Stimulated activated naive CD4-positive, alpha-beta T cell (primary cell): ENCODE data around the gene TRIM33.
A peak's percentile ranks its signal among the peaks of the same experiment; 100 is the strongest.

Experiments used
- DNase-seq, 6 experiments: peaks; one replicate each; lab custom pipeline; 2025; lab: John Stamatoyannopoulos, UW

TRIM33 gene

DNA sequence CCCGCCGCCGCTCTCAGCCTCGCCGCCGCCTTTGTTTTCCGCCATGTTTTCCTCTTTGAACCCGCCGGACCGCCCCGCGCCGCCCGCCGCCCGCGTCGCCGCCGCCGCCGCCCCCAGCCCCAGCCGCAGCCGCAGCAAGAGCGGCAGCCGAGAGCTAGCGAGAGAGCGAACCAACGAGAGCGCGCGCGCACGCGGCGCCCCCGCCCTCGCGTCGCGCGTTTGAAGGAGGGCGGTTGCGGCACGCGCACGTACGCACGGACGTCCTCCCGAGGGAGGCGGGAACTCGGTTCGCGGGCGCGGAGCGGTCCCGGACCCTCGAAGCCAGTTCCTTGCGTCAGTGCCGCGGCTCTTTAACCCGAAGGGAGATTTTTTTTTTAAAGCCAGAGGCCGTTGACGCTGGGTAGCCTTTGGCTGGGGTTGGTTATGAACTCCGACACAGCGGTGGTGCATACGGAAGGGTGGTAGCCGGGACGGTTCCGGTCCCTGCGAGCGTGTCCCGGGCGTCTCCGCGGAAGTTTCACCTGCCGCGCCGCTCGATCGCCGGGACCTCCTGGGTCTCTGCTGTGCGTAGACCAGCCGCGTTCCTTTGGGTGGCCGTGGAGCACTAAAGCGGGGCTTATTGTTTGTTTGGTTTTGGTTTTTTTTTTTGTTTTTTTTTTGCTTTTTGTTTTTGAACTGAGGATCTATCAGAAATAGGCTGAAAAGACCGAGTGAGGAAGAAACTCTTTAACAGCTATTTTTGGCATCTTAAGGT is at the start of gene TRIM33:
Gene TRIM33 (minus strand): TSS at position 172 of the 754 bp plus-strand sequence. CDS start 127 bp downstream, at position 45.
- DNase-seq, result peak; percentile 84 to 93 (median 88)

DNA sequence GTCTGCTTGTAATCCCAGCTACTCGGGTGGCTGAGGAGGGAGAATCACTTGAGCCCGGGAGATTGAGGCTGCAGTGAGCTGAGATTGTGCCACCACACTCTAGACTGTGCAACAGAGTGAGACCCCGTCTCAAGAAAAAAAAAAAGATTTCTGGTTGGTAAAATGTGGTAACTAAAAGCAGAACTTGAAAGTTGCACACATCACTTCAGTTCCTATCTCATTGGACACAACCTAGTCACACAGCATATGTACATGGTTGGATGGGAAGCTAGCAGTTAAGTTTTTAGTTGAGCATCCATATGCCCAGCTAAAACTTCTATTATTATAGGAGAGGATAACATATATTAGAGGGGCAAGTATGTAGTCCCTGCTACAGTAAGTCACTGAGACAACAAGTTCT is 48.4 kb upstream of the TRIM33 start:
- no peak for DNase-seq

DNA sequence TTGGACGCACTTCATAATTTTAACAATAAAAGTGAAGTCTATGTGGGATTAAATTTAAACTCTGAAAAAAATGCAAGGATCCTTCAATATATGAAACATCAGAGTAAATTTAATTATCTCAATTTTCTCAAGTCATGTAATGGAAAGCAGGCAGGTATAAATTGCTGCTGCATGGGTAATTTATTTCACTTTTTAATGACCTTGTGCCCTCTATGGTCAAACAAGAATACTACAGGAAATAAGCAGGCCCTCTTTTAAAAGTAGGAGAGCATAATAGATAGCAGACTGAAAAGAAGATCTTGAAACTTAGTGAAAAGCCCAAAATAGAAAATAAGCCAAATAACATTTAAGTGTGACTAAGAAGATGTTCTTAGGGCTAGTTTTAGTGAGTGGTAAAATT is 47.5 kb upstream of the TRIM33 start:
- peak in 2 of 6 experiments; percentile 6 to 11 for DNase-seq

DNA sequence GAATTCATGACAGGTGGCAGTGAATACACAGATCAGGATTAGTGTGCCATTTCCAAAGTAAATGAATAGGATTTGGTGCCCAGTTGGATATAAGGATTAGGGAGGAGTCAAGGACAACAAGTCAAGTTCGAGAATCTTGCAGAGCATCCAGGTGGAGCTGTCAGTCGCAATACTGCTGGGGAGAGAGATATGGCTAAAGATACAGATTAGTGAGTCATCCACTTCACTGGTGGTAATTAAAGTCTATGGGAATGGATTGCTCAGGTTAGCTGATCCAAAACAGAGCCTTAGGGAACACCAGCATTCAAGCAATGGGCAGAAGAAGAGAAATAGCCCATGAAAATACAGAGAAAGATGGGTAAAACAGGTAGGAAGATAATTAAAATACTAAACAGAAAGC is 43.6 kb upstream of the TRIM33 start:
- DNase-seq, result no peak

DNA sequence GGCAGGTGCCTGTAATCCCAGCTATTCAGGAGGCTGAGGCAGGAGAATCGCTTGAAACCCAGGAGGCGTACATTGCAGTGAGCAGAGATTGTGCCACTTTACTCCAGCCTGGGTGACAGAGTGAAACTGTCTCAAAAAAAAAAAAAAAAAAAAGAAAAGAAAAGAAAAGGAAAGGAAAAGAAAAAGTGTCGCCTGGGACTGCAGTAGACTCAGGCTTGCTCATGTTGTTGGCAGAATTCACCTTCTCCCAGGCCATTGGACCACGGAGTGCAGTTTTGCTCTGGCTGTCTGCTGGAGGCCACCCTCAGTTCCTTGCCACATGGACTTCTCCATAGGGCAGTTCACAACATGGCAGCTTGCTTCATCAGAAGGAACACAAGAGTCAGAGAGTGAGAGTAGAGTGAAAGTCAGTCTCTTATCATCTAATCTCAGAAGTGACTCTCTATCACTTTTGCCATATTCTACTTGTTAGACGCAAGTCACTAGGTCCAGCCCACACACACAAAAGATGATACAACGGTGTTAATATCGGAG is 41.2 kb upstream of the TRIM33 start:
- DNase-seq, result no peak

DNA sequence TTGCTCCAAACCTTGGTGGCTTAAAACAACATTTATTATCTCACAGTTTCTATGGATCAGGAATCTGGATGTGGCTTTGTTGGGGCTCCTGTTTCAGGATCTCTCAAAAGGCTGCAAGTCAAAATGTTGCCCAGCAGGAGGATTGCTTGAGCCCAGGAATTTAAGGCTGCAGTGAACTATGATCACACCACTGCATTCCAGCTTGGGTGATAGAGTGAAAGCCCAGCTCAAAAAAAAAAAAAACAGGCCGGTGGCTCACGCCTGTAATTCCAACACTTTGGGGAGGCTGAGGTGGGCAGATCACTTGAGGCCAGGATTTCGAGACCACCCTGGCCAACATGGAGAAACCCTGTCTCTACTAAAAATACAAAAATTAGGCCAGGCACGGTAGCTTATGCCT is 40.4 kb upstream of the TRIM33 start:
- DNase-seq, result no peak

DNA sequence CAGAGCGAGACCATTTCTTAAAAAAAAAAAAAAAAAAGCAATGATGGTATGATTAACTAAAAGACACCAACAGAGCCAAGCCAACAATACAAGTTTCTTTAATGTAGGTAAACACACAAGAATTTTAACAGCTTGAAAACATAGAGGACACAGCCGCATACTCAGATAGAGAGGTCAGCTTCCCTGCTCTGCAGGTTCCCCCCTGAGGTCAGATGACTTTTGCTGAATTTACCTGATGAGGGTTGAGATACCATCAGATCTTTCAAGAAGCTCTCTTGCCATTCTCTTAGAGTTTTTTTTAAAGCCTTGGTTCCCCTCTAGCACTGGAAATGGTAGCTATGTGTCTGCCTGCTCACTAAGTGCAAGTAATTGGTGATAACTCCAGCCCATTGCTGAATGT is 39.3 kb upstream of the TRIM33 start:
- DNase-seq, result no peak

DNA sequence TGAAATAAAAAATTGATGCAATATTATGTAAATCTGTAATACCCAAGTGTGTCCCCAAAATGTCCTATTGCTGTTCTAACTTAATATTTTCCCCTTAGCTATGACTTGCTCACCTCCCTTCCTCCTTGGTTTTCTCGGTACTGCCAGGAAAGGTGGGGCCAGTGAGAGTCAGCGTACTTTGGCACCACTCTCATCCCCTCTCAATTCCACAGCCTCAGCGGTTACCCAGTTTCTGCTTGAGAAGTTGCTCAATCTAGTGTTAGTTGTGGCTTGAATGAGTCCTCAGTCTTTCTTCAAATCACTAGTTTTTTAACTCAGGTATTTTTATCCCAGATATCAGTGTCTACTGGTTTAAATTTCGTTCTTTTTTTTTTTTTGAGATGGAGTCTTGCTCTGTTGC is 38.1 kb upstream of the TRIM33 start:
- no peak for DNase-seq

DNA sequence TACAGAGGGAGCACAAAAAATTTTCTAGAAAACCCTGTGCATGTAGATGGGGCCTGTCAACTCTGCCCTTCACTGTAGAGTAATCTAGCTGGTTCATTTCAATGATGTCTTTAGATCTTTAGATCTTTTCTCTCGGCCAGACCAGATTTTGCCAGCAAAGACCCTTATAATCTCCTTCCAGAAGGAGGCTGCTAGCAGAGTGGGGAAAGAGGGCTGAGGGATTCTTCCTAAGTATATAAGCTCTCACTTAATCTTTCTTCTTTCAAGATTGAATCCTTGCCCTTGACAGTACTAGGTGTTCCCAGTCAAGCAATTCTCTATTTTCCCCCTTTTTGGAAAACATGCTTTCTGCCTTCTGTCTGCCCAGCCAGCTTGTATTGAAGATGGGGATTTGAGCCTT is 36.1 kb upstream of the TRIM33 start:
- no peak for DNase-seq

DNA sequence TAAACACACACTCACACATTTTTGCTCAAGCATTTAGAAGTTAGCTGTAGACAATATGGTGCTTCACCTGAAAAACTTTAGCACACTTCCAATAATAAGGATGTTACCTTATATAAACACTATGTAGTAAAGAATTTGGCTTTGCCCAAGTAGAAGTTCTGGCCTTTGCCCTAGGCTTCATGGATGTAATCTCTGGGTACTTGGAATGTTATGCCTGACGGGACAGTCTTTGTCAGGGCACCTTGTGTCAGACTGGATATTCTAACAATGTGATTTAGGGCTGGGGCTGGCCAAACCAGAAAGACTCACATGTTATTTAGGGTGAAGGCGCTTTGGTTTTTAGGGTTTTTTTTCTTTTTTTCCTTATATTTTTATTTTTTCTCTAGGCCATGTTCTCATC is 34.8 kb upstream of the TRIM33 start:
- no peak for DNase-seq

DNA sequence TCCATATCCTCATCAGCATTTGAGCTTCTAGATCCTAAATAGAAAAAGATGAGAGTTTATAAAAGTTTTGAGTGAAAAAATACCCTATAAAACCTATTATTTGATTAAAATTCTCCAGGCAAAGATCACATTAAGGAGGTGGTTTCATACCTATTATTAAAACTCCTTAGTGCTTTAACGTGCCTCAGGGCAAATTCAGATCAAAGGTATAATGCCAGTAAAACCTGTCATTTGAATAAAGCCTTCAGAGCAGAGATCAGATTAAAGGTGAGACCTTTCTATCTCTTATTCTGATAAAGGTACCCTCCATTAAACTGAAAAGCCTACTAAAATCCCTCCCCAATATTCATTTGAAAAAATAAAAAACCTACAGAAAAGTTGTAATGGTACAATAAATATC is 34.3 kb upstream of the TRIM33 start:
- DNase-seq, result no peak

DNA sequence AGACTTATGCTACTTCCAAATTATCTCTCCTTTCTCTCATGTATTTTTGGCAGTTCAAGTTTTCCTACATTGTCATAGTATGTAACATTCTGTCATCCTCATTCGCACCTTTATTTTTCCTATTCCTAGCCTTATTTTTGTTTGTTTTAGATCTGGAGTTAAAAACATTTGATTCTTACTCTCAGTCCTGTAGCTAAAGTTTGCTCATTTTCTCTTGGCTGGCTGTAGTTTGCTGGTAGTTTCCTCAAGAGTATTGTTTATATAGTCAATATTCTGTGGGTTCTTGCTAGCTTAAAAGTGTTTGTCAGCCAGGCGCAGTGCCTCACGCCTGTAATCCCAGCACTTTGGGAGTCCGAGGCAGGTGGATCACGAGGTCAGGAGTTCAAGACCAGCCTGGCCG is 29.8 kb upstream of the TRIM33 start:
- DNase-seq, result no peak

DNA sequence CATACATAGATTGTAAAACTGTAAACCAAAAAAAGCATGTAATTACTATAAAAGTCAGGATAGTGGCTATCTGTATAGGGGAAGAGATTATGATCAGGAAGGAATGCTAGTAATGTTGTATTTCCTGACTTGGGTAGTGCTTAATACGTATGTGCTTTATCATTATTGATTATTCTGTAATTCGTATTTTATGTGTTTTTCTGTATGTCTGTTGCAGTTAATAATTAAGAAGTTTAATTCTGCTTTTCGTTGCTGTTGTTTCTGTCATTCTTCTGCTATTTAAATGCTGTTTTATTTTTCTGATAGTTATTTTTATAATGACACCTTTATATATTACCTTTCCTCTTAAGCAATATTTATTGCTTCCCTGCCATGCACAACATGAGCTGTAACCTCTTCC is 29.3 kb upstream of the TRIM33 start:
- no peak for DNase-seq

DNA sequence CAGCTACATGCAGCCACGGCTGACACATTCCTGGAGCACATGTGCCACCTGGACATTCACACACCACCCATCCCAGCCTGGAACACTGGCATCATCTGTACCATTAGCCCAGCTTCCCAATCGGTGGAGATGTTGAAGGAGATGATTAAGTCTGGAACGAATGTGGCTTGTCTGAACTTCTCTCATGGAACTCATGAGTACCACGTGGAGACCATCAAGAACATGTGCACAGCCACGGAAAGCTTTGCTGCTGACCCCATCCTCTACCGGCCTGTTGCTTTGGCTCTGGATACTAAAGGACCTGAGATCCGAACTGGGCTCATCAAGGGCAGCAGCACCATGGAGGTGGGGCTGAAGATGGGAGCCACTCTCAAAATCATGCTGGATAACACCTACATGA is 25.0 kb upstream of the TRIM33 start:
- no peak for DNase-seq

DNA sequence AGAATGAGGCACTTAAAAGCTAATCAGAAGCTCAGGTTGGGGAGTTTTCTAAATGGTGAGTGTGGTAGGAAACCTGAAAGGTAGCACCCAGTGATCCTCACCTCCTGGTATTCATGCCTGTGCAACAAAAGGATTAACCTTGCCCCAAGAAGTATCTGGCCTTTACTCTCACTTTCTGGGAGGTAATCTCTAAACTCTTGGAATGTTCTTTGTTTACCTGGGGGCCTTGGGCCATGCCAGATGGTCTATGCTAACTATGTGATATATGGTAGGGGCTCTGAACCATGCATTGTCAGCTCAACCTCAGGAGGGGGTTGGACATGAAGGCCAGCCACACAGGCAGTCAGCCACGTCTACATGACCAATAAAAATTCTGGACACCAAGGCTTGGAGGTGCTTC is 24.4 kb upstream of the TRIM33 start:
- DNase-seq, result no peak

DNA sequence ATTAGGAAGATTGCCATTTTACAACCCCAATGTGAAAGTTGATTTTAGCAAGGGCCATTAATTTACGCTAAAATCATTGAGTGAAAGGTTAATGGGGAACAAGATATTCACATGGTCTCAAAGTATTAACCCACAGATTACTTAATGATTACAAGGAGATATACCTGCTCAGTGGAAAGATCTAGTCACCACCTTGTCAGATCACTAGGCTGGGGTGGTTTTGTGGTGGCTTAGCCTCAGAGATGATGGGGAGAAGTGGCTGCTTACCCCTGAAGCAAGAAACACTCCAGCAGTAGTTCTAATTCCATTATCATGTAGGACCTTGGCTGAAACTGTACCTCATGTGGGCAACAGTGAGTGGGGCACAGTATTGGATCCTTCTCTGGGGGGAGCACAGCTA is 20.1 kb upstream of the TRIM33 start:
- no peak for DNase-seq

DNA sequence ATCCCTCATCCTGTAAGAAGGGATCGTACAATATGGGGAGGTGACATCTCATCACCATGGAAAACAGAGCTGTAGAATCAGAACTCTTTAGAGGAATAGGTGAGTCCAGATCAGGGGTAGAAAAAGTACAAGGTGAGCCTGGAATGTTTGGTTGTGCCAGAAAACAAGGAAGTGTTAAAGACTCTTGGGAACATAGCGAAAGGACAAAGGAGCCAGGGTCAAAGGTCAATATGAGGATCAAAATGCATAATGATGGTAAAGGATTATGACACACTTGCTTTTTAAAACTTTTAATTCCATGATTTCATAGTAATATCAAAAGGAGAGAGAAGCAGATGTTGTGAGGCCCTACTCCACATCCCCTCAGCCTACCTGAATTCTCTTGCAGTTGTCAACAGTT is 19.2 kb upstream of the TRIM33 start:
- DNase-seq, result no peak

DNA sequence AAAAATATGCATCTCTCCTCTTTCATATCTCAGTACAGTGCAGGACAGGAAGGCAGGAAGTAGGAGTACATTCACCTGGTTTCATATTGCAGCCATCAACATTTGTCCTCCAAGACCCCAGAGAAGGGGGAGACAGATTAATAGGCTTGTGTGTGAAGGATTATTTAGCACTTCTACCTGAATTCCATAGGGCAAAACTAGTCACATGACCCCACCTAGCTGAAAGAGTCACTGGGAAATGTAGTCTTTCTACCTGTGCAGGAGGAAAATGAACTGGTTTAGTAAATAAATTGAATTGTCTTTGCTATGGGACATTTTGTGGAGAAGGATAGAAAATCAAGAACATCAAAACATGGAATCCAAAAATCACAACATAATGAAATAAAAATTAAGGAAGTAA is 13.9 kb upstream of the TRIM33 start:
- DNase-seq, result no peak

DNA sequence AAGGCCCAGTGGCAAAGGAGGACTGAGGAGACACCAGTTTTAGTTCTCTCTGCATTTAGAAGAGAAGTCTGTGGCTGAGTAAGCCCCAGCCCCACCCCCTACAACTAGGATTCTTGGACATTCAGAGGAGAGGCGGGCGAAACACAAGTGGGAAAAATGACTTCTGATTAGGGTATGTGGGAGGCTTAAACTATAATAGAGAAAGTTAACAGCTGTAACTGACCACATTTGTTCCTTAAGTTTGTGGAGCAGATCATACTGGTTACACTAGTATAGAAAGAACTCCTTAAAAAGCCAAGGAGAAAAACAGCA is 11.2 kb upstream of the TRIM33 start:
- DNase-seq, result no peak

DNA sequence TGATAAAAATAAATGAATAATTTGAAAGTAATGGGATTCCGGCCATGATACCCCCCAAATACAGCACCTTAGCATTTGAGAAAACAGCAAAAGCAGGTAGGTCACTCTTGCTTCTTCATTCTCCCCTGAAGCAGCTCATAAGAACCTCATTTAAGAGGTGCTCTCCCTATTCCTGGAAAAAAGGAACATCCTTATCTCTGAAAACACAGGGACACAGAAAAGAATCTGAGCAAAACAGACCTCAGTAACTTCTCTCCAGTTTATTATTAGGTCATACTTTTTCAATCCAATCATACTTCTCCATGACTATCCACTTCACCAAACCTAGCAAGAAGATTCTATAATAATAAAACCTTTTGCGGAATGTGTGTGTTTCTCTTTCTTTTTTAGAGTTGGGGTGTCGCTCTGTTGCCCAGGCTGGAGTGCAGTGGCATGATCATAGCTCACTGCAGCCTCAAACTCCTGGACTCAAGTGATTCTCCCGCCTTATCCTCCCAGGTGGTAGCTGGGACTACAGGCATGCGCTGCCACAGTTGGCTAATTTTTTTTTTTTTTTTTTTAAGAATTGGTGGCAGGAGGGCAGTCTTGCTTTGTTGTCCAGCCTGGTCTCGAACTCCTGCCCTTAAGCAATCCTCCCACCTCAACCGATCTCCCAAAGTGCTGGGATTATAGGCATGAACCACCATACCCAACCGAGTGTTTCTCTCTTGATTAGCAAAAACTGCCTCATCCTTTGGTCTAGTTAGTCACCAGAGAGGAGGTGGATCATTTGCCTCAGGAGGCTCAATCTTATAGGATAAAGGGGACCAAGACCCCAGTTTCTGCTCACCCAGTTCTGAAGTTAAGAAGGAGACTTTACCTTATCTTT is 10.6 kb upstream of the TRIM33 start:
- no peak for DNase-seq

DNA sequence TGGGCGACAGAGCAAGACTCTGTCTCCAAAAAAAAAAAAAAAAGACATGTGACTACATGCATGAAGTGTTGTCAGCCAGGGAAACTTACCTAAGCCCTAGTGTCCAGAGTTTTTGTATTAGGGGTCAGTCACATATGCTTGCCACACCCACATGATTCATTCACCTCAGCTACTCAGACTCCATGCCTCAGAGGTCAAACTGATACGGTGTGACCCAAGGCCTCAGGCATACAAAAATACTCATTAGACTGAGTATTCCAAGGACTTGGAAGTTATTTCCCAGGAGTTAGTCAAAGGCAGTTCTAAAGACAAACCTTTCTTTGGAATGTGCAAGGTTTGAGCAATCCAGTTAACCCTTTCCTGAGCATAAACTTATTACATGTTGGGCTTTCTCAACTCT is 6.3 kb upstream of the TRIM33 start:
- DNase-seq, result no peak

DNA sequence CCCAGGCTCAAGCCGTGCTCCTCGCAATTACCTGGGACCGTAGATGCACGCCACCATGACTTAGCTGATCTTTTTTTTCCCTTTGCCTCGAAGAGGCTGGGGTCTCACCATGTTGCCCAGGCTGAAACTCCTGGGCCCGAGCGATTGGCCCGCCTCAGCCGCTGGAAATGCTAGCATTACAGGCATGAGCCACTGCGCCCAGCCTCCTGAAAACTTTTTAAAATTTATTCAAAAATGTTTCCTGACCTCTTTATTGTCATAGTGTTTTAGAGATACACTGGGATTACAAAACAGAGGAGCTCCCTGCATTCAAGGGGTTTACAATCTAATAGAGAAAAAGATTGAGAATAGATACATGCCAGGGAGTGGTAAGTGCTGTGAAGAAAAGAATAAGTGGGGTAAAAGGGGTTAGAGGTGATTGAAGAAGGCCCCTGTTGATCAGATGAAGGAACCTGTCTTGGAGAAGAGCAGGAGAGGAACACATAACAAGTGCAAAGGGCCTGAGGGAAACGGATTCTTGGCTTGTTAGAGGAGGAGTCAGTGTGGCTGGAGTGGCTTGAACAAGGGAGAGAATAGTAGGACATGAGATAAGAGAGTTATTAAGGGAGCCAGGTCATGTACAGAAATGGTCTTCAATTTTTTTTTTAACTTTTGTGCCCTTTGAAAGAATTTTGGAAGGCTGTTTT is 1.7 kb upstream of the TRIM33 start:
- DNase-seq, result no peak
